Measurements from ENCODE around the gene PRM3.

DNA sequence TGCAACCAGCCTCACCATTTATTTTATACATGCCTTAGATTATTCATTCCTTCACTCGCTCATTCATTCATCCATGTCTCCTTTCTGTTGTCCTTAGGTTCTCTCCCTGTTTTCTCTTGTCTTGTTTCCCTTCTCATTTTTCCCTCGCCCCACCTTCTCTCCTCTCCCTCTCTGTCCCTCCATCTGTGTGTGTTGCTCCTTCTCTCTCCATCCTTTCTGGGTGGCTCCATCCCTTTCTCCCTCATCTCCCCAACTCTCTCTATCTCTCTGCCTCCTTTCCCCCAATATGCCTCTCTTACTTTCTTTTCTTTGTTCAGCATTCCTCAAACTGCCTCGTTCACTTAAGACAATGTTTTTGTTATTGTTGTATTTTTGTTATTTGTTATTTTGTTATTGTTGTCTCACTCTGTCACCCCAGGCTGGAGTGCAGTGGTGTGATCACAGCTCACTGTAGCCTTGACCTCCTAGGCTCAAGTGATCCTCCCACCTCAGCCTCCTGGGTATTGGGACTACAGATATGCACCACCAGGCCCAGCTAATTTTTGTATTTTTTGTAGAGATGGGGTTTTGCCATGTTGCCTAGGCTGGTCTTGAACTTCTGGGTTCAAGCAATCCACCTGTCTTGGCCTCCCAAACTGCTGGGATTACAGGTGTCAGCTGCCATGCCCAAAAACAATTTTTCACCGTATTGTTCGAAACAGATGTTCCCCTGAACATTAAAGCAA lies 31.8 kb downstream of the PRM3 start:
- TF ChIP-seq EZH2 (IDR thresholded peaks at IDR 0.05; ENCODE audit: borderline replicate concordance, insufficient read depth, low read depth, low read length, poor library complexity, severe bottlenecking) = no peak
- TF ChIP-seq, protein P1, sequence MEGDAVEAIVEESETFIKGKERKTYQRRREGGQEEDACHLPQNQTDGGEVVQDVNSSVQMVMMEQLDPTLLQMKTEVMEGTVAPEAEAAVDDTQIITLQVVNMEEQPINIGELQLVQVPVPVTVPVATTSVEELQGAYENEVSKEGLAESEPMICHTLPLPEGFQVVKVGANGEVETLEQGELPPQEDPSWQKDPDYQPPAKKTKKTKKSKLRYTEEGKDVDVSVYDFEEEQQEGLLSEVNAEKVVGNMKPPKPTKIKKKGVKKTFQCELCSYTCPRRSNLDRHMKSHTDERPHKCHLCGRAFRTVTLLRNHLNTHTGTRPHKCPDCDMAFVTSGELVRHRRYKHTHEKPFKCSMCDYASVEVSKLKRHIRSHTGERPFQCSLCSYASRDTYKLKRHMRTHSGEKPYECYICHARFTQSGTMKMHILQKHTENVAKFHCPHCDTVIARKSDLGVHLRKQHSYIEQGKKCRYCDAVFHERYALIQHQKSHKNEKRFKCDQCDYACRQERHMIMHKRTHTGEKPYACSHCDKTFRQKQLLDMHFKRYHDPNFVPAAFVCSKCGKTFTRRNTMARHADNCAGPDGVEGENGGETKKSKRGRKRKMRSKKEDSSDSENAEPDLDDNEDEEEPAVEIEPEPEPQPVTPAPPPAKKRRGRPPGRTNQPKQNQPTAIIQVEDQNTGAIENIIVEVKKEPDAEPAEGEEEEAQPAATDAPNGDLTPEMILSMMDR (IDR thresholded peaks at IDR 0.05) = no peak

Measured in B cell (primary cell).